Measurements from ENCODE around the gene THPO. TPM values are rescaled to one million over a fixed set of nuclear protein-coding genes. Genes with fewer than 3 reads are reported as not detected.
A peak's percentile ranks its signal among the peaks of the same experiment; 100 is the strongest.

THPO gene
- total RNA-seq, 1 donor: not detected

DNA sequence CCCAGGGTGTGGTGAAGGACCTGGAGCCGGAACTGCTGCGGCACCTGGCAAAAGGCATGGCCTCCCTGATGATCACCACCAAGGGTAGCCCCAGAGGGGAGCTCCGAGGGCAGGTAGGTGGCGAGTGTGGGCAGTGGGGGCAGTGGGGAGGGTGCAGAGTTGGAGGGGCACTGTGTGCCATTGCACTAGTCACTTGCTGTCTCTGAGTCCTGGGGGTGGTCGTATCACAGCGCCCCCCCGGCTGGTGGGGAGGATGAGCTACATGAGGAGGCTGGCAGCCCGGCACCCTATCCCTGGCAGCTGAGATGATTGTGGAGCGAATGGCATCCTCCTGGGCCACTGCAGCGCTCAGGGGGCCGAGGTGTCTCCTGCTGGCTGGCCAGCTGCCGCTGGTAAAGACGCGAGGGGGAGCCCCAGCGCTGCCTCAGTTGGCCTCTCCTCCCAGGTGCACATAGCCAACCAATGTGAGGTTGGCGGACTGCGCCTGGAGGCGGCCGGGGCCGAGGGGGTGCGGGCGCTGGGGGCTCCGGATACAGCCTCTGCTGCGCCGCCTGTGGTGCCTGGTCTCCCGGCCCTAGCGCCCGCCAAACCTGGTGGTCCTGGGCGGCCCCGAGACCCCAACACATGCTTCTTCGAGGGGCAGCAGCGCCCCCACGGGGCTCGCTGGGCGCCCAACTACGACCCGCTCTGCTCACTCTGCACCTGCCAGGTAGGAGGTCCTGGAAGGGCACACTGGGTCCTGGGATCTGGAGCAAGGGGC, 8.2 kb upstream of the THPO start:
- DNase-seq (ENCODE audit: low read depth in 2 of 3, low spot score in 2 of 3): no peak

- DNase-seq (ENCODE audit: low read depth in 2 of 3, low spot score in 2 of 3): no peak
Measured at GRCh38 chr3:184384856-184385422, 6.9 kb upstream of the THPO start.

- DNase-seq (ENCODE audit: low read depth in 2 of 3, low spot score in 2 of 3): no peak
Measured at GRCh38 chr3:184384342-184384741, 6.3 kb upstream of the THPO start.

GRCh38 chr3:184383033-184383740, 5.2 kb upstream of the THPO start:
- no peak for DNase-seq (ENCODE audit: low read depth in 2 of 3, low spot score in 2 of 3)

- no peak for DNase-seq (ENCODE audit: low read depth in 2 of 3, low spot score in 2 of 3)
Measured at GRCh38 chr3:184382326-184383032, 4.5 kb upstream of the THPO start.

DNA sequence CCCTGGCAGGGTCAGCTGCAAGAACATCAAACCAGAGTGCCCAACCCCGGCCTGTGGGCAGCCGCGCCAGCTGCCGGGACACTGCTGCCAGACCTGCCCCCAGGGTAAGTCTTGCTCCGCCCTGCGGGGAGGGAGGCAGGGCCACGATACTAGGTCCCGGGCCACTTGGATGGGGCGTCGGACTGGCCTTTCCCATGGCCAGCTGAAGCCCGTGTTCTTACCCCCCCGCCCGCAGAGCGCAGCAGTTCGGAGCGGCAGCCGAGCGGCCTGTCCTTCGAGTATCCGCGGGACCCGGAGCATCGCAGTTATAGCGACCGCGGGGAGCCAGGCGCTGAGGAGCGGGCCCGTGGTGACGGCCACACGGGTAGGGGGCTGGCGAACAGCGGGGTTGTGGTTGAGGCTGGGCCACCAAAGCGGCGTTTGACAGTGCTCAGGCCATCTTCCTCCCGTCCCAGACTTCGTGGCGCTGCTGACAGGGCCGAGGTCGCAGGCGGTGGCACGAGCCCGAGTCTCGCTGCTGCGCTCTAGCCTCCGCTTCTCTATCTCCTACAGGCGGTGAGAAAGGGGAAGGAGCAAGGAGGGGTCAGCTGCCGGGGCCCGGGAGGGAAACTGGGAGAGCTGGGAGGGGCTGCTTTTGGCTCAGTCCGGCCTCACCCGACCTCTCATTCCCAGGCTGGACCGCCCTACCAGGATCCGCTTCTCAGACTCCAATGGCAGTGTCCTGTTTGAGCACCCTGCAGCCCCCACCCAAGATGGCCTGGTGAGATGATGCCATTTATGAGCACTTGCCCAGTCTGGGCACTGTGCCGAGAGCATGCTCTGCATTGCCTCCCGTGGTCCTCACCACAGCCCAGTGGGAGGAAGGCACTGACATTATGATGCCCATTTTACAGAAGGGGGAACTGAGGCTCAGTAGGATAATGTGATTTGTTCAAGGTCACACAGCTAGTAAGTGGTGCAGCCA, 3.5 kb upstream of the THPO start:
- peak in 2 of 3 donors; percentile 46 to 59 for DNase-seq (ENCODE audit: low read depth in 2 of 3, low spot score in 2 of 3)

- DNase-seq (ENCODE audit: low read depth in 2 of 3, low spot score in 2 of 3): no peak
Measured at GRCh38 chr3:184380627-184381260, 2.7 kb upstream of the THPO start.

DNA sequence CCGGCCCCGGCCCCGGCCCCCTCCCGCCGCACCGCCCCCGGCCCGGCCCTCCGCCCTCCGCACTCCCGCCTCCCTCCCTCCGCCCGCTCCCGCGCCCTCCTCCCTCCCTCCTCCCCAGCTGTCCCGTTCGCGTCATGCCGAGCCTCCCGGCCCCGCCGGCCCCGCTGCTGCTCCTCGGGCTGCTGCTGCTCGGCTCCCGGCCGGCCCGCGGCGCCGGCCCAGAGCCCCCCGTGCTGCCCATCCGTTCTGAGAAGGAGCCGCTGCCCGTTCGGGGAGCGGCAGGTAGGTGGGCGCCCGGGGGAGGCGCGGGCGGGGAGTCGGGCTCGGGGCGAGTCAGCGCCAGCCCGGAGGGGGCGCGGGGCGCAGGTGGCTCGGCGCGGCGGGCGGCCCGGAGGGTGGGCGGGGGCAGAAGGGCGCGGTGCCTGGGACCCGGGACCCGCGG, 2.2 kb upstream of the THPO start:
- peak in 2 of 3 donors; percentile 37 to 45 for DNase-seq (ENCODE audit: low read depth in 2 of 3, low spot score in 2 of 3)

DNA sequence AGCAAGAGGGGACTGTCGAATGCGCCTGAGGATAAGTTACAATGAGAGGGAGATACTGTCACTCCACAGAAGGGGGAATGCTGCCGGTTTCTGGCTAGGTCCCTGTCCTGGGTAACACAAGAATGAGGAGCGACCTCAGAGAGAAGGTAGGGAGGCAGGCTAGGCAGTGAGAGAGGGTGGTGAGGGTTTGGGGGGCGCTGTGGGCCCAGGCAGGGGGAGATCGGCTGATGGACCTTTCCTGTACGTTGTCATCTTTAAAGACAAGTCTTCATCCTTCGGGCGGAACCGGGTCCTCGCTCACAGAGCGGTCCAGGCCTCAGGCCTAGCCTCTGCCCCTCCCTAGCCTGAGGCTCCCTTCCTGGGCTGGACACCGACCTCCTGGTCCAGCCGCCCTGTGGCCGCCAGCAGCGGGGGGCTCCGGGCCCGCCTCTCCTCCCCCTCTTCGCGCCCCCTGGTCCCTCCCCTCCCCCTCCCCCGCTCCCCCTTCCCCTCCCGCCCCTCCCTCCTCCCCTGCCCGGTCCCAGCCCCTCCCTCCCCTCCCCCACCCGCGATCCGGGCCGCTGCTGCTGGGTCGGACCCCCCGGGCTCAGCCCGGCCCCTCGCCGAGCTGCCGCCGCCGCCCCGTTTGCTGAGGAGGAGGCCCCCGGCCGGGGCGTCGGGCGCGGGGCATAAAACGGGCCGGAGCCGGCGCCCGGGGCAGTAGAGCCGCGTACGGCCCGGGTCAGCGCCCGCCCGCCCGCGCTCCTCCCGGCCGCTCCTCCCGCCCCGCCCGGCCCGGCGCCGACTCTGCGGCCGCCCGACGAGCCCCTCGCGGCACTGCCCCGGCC, 1.6 kb upstream of the THPO start, which contains the start of gene CHRD:
Gene CHRD, plus strand, starts transcription at position 697 of the 827 bp plus-strand sequence. CDS start 265 bp downstream, outside the sequence.
- DNase-seq (ENCODE audit: low read depth in 2 of 3, low spot score in 2 of 3): no peak

- no peak for DNase-seq (ENCODE audit: low read depth in 2 of 3, low spot score in 2 of 3)
Measured at GRCh38 chr3:184378651-184379357, 797 bp upstream of the THPO start.

DNA sequence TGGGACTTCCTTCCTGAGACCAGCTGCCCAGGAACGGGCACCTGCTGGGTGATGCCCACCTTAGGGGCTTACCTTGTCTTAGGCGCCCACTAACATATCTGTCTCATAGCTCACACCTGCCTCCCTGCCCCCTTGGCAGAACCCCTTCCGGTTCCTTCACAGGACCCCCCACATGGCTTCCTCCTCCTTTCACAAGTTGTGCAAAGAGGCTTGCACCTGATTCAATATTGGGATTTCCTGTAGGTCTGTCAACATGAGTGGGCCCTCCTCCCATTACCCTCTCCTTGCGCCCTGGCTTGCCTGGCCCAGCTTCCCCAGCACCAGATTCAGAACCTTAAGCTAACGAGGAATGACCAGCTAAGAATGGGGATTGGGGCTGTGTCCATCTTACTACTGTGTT, 633 bp downstream of the THPO start:
- no peak for DNase-seq (ENCODE audit: low read depth in 2 of 3, low spot score in 2 of 3)

- no peak for DNase-seq (ENCODE audit: low read depth in 2 of 3, low spot score in 2 of 3)
Measured at GRCh38 chr3:184375747-184376461, 2.1 kb downstream of the THPO start.

DNA sequence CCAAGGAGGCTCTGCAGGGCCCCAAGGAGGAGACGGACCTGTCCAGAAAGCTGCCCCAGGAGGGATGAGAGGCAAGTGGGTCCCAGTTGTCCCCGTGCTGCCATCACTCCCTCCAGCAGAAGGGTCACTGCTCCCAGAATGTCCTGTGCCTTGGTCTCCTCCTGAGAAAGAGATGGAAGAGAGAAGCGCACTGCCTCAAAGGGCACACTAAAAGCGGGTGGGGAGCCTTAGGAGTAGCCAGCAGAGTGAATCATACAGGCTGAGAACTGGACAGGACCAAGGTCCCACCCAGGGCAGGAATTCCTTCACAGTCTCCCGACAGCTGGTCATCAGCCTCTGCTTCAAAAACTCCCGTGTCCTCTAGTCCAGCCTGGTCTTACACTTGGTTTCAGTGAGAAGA, 4.6 kb downstream of the THPO start:
- no peak for DNase-seq (ENCODE audit: low read depth in 2 of 3, low spot score in 2 of 3)

GRCh38 chr3:184372911-184373310, 5.1 kb downstream of the THPO start:
- DNase-seq (ENCODE audit: low read depth in 2 of 3, low spot score in 2 of 3): no peak

- DNase-seq (ENCODE audit: low read depth in 2 of 3, low spot score in 2 of 3): no peak
Measured at GRCh38 chr3:184372296-184372821, 5.6 kb downstream of the THPO start.

DNA sequence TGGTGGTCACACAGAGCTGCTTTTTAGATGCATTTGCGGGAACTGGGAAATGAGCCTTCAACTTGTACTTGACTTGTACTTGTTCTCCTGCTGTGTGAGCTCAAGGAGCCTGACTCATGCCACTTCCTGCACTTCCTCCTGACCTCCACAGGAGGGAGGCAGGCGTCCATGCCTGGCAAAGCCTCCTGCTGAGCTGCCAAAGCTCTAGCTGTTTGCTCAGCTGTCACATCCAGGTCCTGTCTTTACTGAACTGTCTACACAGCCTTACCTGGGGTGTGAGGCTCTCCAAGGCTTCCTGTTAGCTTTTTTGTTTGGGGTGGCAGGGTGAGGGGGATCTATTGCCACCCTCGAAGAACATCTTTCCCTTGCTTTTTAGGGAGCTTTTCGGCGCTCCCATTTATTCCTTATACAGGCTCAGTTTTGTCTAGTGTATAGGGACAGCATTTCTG, 6.4 kb downstream of the THPO start:
- peak in 2 of 3 donors; percentile 82 to 90 for DNase-seq (ENCODE audit: low read depth in 2 of 3, low spot score in 2 of 3)
